GM21723 (cell line): Measurements from ENCODE around the gene RBM10.

ENCODE experiments used
- ATAC-seq: cut with Tn5 transposase; IDR thresholded peaks from one replicate; pipeline ENCODE4 v1.9.1; 2021; ENCODE audit warnings: mild to moderate bottlenecking, moderate library complexity; ENCODE audit not compliant: unreplicated experiment

The RBM10 gene

DNA sequence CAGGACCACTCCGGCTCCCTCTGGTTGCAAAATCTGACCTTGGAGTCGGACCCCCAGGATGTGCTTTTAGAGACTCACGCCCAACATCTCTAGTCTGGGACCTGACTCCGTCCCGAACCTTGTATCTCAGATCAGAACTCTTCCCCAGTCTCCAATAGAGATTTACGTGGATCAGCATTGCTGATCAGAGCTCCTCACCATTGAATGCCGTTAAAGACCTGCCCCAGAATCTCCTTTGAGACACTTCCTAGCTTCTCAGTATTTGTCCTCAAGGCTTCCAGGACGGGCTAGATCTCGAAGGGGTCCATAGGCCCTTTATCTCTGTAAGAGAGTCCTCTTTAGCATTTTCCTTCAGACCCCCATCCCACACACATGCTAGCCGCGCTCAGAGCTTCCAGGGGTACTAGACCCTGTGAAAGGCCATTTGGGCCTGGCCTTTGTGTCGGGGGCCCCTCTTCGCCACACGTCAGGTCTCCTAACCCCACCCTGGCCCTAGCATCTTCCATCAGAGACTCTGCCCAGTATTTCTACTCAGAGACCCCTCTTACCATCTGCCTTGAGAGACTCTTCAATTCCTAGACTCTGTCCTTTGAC lies 49.3 kb downstream of the RBM10 start:
- ATAC-seq = peak; percentile 1

DNA sequence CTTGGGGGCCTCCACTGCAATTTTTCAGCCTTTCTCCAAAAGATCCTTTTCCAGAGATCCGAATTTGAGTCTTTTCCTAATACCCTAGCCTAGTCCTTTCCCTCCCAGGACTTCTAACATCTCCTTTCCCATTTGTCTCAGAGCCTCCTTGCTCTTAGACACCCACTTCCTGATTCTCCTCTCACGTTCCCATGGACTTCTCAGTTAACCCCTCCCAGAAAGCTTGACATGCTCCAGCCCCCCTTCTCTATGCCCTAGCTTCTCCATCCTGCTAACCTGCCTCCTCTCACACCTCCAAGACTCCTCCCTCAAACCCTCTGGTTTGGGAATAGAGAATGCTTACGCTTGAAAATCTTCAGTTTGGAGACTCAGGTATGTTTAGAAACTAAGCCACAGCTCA lies 51.1 kb downstream of the RBM10 start:
- no peak for ATAC-seq

DNA sequence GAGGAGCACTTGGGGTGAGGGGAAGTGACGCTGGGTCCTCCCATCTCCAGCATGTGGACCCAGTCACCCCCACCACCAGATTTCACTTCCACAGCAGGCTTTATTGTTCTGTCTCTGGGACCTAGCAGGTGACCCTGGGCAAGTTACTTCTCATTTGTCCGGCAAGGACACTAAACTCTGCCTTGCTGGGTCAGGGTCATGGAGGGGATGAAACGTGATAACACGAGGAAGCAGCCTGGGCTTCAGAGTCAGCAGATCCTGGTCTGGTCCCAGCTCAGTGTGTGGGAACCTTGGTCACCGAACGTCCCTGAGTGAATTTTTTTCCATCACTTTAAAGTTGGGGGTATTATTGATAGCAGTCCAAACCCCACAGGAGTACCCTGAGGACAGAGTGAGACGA lies 52.5 kb downstream of the RBM10 start:
- ATAC-seq = no peak

DNA sequence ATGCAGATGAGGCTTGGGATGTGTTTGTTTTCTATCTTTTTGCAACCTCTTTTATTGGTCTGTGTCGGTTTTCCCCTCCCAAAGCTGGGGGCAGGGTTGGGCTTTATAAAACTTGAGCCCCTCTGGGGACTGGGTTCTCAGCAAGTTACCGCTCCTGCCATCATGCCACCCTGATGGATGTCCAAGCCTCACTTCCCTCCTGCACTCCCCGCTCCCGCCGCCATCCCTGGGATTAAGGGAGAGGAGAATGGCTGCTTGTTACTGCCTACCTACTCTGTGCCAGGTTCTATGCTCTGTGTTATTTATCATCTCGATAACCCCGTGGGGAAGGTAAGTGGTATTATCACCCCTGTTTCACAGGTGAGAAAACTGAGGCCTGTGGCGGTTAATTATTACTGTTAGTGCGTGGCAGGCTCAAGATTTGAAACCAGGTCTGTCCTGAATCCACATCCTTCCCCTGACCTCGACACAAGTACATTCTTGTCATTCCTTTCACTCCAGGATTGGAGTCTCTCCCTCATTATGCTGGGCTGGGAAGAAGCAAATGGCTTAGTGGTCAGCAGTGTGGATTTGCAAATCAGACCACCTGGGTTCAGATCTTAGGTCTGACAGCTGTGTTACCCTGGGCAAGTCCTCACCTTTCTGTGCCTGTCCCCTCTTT lies 53.1 kb downstream of the RBM10 start:
- ATAC-seq = no peak

DNA sequence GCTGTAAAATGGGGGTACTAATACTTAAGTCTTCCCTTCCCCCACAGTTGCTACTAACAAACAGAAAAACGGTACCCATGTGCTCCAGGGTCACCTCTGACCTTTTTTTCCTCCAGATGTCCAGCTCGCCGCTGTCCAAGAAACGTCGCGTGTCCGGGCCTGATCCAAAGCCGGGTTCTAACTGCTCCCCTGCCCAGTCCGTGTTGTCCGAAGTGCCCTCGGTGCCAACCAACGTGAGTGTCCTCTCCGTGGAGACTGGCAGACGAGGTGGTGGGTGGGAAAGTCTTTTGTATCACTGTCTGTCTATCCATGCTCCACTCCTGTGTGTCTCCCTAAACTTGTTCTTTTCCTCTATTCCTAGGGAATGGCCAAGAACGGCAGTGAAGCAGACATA lies 53.7 kb downstream of the RBM10 start:
- ATAC-seq = no peak

DNA sequence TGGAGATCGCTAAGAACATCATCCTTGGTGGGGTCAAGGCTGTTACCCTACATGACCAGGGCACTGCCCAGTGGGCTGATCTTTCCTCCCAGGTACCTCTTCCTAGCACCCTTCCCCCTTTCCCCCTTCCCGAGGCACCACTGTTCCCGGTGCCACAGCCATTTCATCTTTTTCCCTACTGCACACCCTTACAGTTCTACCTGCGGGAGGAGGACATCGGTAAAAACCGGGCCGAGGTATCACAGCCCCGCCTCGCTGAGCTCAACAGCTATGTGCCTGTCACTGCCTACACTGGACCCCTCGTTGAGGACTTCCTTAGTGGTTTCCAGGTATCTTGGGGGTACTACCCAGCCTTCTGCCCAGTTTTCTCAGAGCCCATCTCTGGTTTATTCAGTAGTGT lies 54.3 kb downstream of the RBM10 start:
- ATAC-seq = no peak

DNA sequence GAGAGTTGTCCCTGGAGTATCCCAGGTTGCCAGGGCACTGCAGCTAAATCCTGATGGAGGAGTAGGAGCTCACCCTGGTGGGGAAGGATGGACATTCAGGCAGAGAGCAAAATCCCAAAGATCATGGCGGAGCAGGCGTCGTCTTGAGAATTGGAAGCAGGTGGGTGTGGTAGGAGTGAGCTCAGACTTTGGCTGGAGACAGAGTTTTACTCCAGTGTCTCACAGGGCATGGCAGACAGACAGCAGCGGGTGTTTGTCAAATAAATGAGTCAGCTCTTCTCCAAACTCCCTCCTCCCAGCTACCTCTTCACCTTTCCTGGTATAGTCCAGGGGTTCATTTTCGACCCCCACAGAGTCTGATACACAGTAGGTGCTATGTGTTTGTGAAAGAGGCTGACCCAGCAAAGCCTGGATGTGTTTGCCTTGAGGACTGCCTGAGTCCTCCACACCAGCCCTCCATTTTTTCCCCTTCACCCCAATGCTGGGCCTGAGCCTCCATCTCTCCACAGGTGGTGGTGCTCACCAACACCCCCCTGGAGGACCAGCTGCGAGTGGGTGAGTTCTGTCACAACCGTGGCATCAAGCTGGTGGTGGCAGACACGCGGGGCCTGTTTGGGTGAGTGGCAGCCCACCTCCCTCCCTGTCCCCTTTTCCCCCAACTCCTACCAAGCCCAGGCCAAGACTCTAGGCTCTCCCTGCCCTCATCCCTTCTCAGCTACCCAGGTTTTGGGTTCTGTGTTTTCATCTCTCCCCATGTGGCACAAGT lies 55.5 kb downstream of the RBM10 start:
- ATAC-seq = no peak

DNA sequence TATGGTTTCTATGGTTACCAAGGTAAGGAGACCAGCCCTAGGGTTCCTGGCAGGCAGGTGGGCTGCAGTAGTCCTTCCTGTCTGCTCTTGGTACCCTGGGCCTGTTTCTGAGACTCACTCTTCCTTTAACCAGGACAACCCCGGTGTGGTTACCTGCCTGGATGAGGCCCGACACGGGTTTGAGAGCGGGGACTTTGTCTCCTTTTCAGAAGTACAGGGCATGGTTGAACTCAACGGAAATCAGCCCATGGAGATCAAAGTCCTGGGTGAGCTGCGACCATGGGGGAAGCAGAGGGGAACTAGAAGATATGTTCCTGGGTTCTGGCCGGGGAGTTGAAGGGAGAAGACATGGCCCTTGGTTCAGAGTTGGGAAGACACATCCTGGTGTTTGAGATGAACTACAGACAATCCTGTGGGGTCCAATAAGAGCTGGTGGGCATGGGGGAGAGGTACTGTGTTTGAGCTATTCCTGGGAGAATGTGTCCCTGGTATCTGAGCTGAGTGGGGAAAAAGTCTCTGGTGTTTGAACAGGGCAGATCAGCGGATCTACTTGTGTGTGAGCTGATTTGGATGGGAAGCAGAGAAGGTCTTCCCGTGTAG lies 56.4 kb downstream of the RBM10 start:
- no peak for ATAC-seq

DNA sequence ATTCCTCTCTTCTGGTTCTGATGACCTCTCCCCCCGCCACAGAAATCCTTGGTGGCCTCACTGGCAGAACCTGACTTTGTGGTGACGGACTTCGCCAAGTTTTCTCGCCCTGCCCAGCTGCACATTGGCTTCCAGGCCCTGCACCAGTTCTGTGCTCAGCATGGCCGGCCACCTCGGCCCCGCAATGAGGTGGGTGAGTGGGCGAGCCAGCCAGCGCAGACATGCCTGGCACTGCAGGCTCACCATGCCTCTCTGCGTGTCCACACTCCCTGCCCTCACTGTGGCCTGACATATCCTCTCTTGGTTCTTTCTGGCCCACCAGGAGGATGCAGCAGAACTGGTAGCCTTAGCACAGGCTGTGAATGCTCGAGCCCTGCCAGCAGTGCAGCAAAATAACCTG lies 57.3 kb downstream of the RBM10 start:
- ATAC-seq = no peak

DNA sequence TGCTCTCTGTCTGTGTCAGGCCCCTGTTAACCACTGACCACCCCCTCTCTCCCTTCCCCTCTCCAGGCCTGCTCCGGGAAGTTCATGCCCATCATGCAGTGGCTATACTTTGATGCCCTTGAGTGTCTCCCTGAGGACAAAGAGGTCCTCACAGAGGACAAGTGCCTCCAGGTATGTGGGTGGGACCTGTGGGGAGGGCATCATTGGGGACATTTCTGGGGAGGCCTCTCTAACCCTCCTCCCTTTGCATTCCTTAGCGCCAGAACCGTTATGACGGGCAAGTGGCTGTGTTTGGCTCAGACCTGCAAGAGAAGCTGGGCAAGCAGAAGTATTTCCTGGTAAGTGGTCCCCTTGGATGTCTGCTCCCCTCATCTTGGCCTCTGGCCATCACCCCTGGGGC lies 57.9 kb downstream of the RBM10 start:
- no peak for ATAC-seq

DNA sequence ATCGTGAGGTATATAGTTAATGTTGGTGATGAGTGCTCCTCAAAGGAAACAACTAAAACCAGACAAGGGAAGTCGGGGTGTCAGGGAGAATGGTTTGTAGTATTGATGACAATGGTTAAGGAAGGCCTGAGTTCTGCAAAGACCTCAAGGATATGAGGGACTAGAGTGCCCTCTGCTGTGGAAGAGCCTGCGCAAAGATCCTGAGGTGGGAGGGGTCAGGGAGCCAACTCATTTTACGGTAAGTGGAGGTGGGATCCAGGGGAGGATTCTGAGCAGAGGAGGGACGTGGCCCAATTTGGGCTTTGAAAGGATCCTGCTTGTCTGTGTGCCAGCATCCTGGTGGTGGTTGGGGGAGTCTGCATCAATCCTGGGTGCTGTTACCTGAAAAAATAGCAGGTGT lies 59.9 kb downstream of the RBM10 start:
- no peak for ATAC-seq

DNA sequence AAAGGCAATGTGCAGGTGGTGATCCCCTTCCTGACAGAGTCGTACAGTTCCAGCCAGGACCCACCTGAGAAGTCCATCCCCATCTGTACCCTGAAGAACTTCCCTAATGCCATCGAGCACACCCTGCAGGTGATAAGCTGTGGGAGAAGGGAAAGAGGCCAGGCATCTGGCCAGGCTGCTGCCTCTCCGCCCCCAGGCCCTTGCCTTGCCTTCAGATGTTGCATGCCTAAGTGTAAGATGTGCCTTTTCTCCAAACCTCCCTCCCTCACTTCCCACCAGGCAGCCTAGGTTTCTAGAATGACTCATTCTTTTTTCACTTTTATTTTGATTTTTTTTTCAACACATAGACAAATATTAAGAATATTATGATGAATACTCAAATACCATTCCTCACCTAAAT lies 61.3 kb downstream of the RBM10 start:
- no peak for ATAC-seq

DNA sequence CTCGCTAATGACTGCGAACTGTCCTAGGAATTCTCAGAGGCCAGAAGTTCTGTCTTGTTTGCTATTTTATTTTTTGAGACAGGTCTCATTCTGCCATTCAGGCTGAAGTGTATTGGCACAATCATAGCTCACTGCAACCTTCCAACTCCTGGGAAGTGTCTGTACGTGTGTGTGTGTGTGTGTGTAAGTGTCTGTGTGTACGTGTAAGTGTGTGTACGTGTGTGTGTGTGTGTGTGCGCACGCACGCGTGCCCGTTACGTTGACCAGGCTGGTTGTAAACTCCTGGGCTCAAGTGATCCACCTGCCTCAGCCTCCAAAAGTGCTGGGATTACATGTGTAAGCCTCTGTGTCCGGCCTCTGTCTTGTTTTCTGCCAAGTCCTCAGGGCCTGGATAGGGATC lies 63.1 kb downstream of the RBM10 start:
- no peak for ATAC-seq

DNA sequence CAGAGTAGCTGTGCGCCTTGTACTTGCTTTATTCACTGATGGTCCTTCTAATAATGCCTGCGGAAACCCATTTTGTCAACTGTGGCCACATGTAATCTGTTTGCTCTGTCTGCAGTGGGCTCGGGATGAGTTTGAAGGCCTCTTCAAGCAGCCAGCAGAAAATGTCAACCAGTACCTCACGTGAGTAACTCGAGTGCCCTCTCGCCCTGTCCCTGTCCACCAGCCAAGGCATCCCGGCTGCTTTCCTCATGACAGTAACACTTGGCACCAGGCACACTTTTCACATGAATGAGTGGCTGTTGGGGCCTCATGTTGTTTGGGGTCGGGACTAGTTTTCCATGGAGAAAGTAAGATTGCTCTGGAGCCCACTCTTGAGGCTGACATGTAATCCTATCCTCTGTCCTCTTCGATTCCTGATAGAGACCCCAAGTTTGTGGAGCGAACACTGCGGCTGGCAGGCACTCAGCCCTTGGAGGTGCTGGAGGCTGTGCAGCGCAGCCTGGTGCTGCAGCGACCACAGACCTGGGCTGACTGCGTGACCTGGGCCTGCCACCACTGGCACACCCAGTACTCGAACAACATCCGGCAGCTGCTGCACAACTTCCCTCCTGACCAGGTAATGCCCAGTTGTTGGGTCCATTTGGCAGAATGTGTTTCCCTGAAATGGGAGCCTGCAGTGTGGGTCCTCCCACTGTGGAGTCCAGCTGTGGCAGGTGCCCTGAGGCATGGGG lies 64.7 kb downstream of the RBM10 start:
- ATAC-seq = no peak

DNA sequence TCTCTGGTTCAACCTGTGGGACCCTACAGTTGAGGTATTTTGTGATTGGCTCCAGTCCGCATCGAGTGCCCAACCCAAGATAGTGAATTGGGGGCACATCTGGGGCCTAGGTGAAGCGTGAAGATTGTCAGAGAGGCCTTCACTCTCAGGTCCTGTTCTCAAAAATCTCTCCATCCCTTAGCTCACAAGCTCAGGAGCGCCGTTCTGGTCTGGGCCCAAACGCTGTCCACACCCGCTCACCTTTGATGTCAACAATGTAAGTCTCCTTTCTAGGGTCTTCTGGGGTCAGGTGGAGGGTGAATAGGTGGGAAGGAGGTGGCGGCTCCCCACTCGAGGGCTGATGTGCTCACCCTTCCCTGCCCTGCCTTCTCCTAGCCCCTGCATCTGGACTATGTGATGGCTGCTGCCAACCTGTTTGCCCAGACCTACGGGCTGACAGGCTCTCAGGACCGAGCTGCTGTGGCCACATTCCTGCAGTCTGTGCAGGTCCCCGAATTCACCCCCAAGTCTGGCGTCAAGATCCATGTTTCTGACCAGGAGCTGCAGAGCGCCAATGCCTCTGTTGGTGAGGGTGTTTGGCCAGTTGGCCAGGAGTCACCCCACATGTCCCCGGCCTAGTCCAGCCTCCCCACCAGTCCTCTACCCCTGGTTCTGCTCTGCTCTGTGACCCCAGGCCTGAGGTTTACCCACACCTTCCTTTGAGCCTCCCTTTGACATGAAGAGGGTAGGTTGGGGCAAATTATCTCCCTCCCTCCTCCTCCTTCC lies 65.8 kb downstream of the RBM10 start:
- no peak for ATAC-seq

DNA sequence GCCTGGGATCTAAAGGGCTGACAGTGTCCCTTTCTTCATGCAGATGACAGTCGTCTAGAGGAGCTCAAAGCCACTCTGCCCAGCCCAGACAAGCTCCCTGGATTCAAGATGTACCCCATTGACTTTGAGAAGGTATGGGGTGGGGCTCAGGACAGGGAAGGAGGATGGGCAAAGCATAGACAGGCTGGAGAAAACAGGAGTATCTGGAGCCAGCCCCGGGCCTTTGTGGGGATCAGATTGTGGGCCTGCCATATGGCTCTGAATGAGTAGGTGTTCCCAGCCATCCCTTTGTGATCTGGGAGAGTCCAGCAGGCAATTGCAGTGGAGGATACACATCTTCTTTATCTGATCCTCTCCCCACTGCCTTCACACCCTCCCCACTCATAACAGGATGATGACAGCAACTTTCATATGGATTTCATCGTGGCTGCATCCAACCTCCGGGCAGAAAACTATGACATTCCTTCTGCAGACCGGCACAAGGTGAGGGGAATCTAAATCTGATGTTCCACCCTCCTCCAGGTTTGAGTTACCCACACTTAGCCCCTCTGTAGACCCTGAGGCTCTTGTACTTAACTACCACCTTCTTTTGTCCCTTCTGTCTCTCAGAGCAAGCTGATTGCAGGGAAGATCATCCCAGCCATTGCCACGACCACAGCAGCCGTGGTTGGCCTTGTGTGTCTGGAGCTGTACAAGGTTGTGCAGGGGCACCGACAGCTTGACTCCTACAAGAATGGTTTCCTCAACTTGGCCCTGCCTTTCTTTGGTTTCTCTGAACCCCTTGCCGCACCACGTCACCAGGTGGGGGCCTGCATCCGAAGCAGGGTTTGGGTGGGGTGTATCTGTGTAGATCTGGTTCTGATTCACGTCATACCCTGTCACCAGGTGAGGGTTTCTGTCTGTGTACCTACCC lies 67.6 kb downstream of the RBM10 start:
- no peak for ATAC-seq

DNA sequence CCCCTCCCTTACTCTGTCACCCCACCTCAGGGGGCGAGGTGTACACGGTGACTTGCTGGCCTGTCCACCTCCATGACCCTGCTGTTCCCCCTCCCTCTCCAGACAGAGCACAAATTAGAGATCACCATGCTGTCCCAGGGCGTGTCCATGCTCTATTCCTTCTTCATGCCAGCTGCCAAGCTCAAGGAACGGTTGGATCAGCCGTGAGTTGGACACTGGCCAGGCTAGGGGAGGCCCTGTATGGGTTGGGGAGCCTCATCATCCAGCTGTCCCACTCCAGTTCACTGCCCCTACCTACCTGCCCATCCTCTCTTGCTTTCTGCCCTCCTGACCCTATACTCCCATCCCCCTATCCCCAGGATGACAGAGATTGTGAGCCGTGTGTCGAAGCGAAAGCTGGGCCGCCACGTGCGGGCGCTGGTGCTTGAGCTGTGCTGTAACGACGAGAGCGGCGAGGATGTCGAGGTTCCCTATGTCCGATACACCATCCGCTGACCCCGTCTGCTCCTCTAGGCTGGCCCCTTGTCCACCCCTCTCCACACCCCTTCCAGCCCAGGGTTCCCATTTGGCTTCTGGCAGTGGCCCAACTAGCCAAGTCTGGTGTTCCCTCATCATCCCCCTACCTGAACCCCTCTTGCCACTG lies 69.5 kb downstream of the RBM10 start:
- no peak for ATAC-seq

DNA sequence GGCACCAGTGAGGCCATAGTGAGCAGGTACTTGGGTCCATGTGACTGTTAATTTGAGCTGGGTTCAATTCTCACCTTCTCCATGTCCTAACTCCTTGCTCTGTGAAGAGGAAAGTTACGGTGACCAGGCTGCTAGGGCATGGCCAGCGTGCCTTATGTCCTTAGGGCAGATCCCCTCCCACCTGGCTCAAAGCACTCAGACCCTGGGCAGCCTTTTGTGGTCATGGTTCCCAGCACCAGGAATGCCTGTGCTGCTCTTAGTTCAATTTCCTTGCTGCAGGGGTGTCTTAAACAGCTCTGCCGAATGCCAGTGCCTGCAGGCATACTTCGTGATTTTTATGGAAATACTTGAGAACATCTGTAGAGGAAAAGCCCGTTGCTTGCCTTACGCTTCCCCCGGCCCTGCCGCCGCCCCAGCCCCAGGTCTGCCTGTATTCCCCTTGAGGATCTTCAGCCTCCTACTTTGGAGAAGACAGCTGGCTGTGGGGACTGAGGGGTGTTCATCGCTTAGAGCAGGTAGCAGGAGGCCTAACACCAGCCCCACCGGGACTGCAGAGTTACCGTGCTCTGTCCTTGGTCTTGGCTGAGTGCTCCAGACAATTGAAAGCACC lies 70.4 kb downstream of the RBM10 start:
- ATAC-seq = no peak
